HEK293T (cell line): ENCODE results near the gene C16orf74.

Source experiments
- CTCF ChIA-PET: fragments of 350-600 bp; formaldehyde crosslinking; extraction: SDS; loops from one replicate; lab custom pipeline; 2021; ENCODE audit warnings: antibody characterized with exemption, inconsistent platforms; lab: Yijun Ruan, JAX
- POLR2A ChIA-PET: fragments of 350-600 bp; formaldehyde crosslinking; extraction: SDS; loops from one replicate; lab custom pipeline; 2020; ENCODE audit warnings: antibody characterized with exemption, inconsistent platforms; lab: Yijun Ruan, JAX
- DNase-seq: peaks from one replicate; pipeline ENCODE4 v3.0.0; 2012; ENCODE audit warnings: mixed read lengths; ENCODE audit errors: extremely low spot score
- ARNT ChIP-seq: fragments of 450-650 bp; IDR thresholded peaks from 2 replicates; pipeline ENCODE4 v1.6.1; 2017; ENCODE audit warnings: mild to moderate bottlenecking
- BHLHE40 ChIP-seq: fragments of 450-650 bp; IDR thresholded peaks from 2 replicates; pipeline ENCODE4 v1.6.1; 2016; ENCODE audit warnings: mild to moderate bottlenecking, moderate library complexity, borderline replicate concordance
- CTBP1 ChIP-seq: fragments of 450-650 bp; IDR thresholded peaks from 2 replicates; pipeline ENCODE4 v1.6.1; 2016; ENCODE audit warnings: borderline replicate concordance
- ELF4 ChIP-seq: fragments of 450-650 bp; IDR thresholded peaks from 2 replicates; pipeline ENCODE4 v1.6.1; 2017; ENCODE audit warnings: antibody characterized with exemption
- FOXA1 ChIP-seq: fragments of 450-650 bp; IDR thresholded peaks from 2 replicates; pipeline ENCODE4 v1.6.1; 2016; ENCODE audit warnings: mild to moderate bottlenecking
- FOXK2 ChIP-seq: fragments of 450-650 bp; IDR thresholded peaks from 2 replicates; pipeline ENCODE4 v1.6.1; 2016; ENCODE audit warnings: mild to moderate bottlenecking
- FOXM1 ChIP-seq: fragments of 450-650 bp; IDR thresholded peaks from 2 replicates; pipeline ENCODE4 v1.6.1; 2017; ENCODE audit warnings: mild to moderate bottlenecking, borderline replicate concordance
- HDGF ChIP-seq: fragments of 450-650 bp; IDR thresholded peaks from 2 replicates; pipeline ENCODE4 v1.6.1; 2017; ENCODE audit warnings: antibody characterized with exemption, borderline replicate concordance
- L3MBTL2 ChIP-seq: fragments of 450-650 bp; conservative IDR thresholded peaks from 2 replicates; pipeline ENCODE4 v1.6.1; 2016; ENCODE audit warnings: mild to moderate bottlenecking
- LEF1 ChIP-seq: fragments of 450-650 bp; IDR thresholded peaks from 2 replicates; pipeline ENCODE4 v1.6.1; 2017; ENCODE audit warnings: mild to moderate bottlenecking, borderline replicate concordance
- NFRKB ChIP-seq: fragments of 450-650 bp; IDR thresholded peaks from 2 replicates; pipeline ENCODE4 v1.6.1; 2016; ENCODE audit warnings: mild to moderate bottlenecking, moderate library complexity
- PKNOX1 ChIP-seq: fragments of 450-650 bp; IDR thresholded peaks from 2 replicates; pipeline ENCODE4 v1.6.1; 2016
- SP1 ChIP-seq: fragments of 450-650 bp; IDR thresholded peaks from 2 replicates; pipeline ENCODE4 v1.6.1; 2017
- SUZ12 ChIP-seq: fragments of 450-650 bp; IDR thresholded peaks from 2 replicates; pipeline ENCODE4 v1.6.1; 2016; ENCODE audit warnings: mild to moderate bottlenecking
- TARDBP ChIP-seq: fragments of 450-650 bp; IDR thresholded peaks from 2 replicates; pipeline ENCODE4 v1.6.1; 2016
- ZNF384 ChIP-seq: fragments of 450-650 bp; IDR thresholded peaks from 2 replicates; pipeline ENCODE4 v1.6.1; 2016

C16orf74 gene

GRCh38 chr16:85689950-85690320 is 61.0 kb downstream of the C16orf74 start:
- DNase-seq, result no peak
- CTCF ChIA-PET, result interaction anchor here (1.8 kb wide), 1 partner anchor 74 kb away, joined by 5 read pairs; no protein-coding TSS in a partner anchor
- no peak for TF ChIP-seq SUZ12
- TF ChIP-seq L3MBTL2, result no peak
- no peak for TF ChIP-seq BHLHE40
- no peak for TF ChIP-seq LEF1
- TF ChIP-seq NFRKB, result no peak
- TF ChIP-seq FOXM1, result no peak
- TF ChIP-seq FOXA1, result no peak
- TF ChIP-seq TARDBP, result no peak
- TF ChIP-seq PKNOX1, result no peak
- no peak for TF ChIP-seq FOXK2
- TF ChIP-seq CTBP1, result no peak
- POLR2A ChIA-PET, result no interaction called here

DNA sequence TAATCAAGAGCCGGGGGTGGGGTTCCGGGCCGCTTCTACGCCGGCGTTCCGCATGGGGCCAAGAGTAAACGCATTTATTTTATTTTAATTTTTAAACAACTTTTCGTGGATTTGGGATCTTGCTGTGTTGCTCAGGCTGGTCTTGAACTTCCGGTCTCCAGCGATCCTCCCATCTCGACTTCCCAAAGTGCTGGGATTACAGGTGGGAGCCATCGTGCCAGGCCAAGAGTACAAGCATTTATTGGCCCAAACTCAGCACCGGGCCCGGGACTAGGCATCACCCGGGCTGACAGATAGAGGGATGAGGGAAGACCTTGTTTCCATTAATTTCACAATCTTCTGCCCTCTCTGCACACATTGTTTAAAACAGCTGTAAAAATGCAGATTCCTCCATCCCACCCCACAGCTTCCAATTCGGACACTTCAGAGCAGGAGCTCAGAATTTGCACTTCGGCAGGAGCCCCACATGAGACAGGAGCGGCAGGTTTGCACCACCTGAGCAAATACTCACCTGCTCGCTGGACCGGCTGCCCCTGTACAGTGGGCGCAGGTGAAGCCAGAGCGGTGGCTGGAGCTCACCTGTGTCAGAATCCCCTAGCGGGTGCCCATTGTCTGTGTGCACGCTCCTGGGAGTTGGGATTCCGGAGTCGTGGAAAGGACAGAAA is 61.5 kb downstream of the C16orf74 start:
- no peak for DNase-seq
- CTCF ChIA-PET, result interaction anchor here (0.6 to 1.8 kb wide), 2 partner anchors 48 to 73 kb away, joined by 3 to 5 read pairs; no protein-coding TSS in a partner anchor
- TF ChIP-seq ZNF384 (no peak), ELF4 (no peak), HDGF (no peak)

GRCh38 chr16:85688586-85689284 is 62.2 kb downstream of the C16orf74 start, which contains the start of gene GINS2:
TSS of gene GINS2 (minus strand) at chr16:85688954. CDS start at chr16:85688898, 56 bp downstream.
- peak; percentile 96 for TF ChIP-seq L3MBTL2
- no peak for TF ChIP-seq ELF4
- no peak for TF ChIP-seq FOXK2
- POLR2A ChIA-PET, result interaction anchor here (0.9 kb wide), 1 partner anchor 15 kb away, joined by 3 read pairs; no protein-coding TSS in a partner anchor
- peak; percentile 99 for DNase-seq
- CTCF ChIA-PET, result interaction anchor here (0.6 to 1.8 kb wide), 2 partner anchors 49 to 73 kb away, joined by 3 to 5 read pairs; no protein-coding TSS in a partner anchor

More for the DNA sequence above, 61.5 kb downstream of the C16orf74 start:
- POLR2A ChIA-PET, result no interaction called here

- TF ChIP-seq ZNF384, result no peak
- no peak for TF ChIP-seq SP1
- TF ChIP-seq ARNT, result no peak
- no peak for TF ChIP-seq TARDBP
- no peak for TF ChIP-seq HDGF
- TF ChIP-seq FOXK2, result no peak
- no peak for TF ChIP-seq ELF4
- no peak for TF ChIP-seq L3MBTL2
- no peak for TF ChIP-seq SUZ12
- TF ChIP-seq FOXM1, result no peak
- TF ChIP-seq BHLHE40, result no peak
- no peak for TF ChIP-seq NFRKB
- TF ChIP-seq FOXA1, result no peak
- TF ChIP-seq PKNOX1, result no peak
- TF ChIP-seq LEF1, result no peak
- TF ChIP-seq CTBP1, result no peak
- CTCF ChIA-PET, result interaction anchor here (1.8 kb wide), 1 partner anchor 72 kb away, joined by 5 read pairs; no protein-coding TSS in a partner anchor
- POLR2A ChIA-PET, result interaction anchor here (0.9 kb wide), 1 partner anchor 14 kb away, joined by 3 read pairs; no protein-coding TSS in a partner anchor
- DNase-seq, result no peak
Measured at GRCh38 chr16:85687651-85688471, 63.0 kb downstream of the C16orf74 start.

- ChIA-PET CTCF (no interaction called here), POLR2A (no interaction called here)
- DNase-seq, result no peak
- TF ChIP-seq TARDBP, result no peak
Measured at GRCh38 chr16:85686912-85687591, 63.8 kb downstream of the C16orf74 start.

DNA sequence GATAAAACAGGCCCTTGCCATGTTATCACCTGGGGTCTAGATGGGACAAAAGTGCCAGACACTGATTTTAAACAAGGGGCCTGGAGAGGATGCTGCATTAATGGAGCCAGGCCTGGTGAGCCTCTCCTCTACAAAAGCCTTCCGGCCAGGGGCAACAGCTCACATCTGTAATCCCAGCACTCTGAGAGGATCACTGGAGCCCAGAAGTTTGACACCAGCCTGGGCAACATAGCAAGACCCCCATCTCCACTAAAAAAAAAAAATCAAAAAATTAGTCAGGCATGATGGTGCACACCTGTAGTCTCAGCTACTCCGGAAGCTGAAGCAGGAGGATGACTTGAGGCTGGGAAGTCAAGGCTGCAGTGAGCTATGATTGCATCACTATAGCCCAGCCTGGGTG is 65.6 kb downstream of the C16orf74 start:
- POLR2A ChIA-PET, result no interaction called here

More for the DNA sequence above, 65.6 kb downstream of the C16orf74 start:
- no peak for DNase-seq
- TF ChIP-seq ARNT, result no peak
- TF ChIP-seq FOXA1, result no peak
- TF ChIP-seq HDGF, result no peak
- no peak for TF ChIP-seq ELF4
- no peak for TF ChIP-seq ZNF384
- TF ChIP-seq NFRKB, result no peak
- no peak for TF ChIP-seq FOXK2
- TF ChIP-seq PKNOX1, result no peak
- TF ChIP-seq SP1, result no peak
- TF ChIP-seq FOXM1, result no peak
- TF ChIP-seq L3MBTL2, result no peak
- CTCF ChIA-PET, result no interaction called here
